ENCODE results near the gene UTS2R. TPM values are rescaled to one million over a fixed set of nuclear protein-coding genes. Genes with fewer than 3 reads are reported as not detected.
"Not testable (repeated sequence)": the region's sequence is repeated elsewhere in the genome, so short reads cannot be mapped to it uniquely, and the experiment has no call there.

UTS2R gene
- total RNA-seq, 1 experiment from 2014 or later: not detected

- no peak for DNase-seq (ENCODE audit: low read depth)
Observed at GRCh38 chr17:82353484-82353883, 18.1 kb upstream of the UTS2R start.

GRCh38 chr17:82354804-82355308, 16.7 kb upstream of the UTS2R start:
- DNase-seq (ENCODE audit: low read depth): no peak

GRCh38 chr17:82355770-82356427, 15.7 kb upstream of the UTS2R start:
- no peak for DNase-seq (ENCODE audit: low read depth)

- DNase-seq (ENCODE audit: low read depth): no peak
Observed at GRCh38 chr17:82356845-82357355, 14.7 kb upstream of the UTS2R start.

GRCh38 chr17:82357394-82357793, 14.2 kb upstream of the UTS2R start:
- no peak for DNase-seq (ENCODE audit: low read depth)

GRCh38 chr17:82358465-82359350, 12.9 kb upstream of the UTS2R start, which contains the start of gene TEX19:
TSS of gene TEX19 (plus strand) at chr17:82359247. CDS start at chr17:82362151, 2,904 bp downstream.
- peak; percentile 58 for DNase-seq (ENCODE audit: low read depth)

- not testable (repeated sequence) for DNase-seq (ENCODE audit: low read depth)
Observed at GRCh38 chr17:82359451-82360074, 12.0 kb upstream of the UTS2R start.

- DNase-seq (ENCODE audit: low read depth): no peak
Observed at GRCh38 chr17:82361885-82362633, 9.5 kb upstream of the UTS2R start.

- no peak for DNase-seq (ENCODE audit: low read depth)
Observed at GRCh38 chr17:82365606-82366295, 5.8 kb upstream of the UTS2R start.

- no peak for DNase-seq (ENCODE audit: low read depth)
Observed at GRCh38 chr17:82366749-82367148, 4.8 kb upstream of the UTS2R start.

- peak; percentile 94 for DNase-seq (ENCODE audit: low read depth)
Observed at GRCh38 chr17:82367724-82368524, 3.6 kb upstream of the UTS2R start.

GRCh38 chr17:82369211-82369610, 2.4 kb upstream of the UTS2R start:
- no peak for DNase-seq (ENCODE audit: low read depth)

- no peak for DNase-seq (ENCODE audit: low read depth)
Observed at GRCh38 chr17:82370471-82371332, 863 bp upstream of the UTS2R start.

- no peak for DNase-seq (ENCODE audit: low read depth)
Observed at GRCh38 chr17:82372249-82373071, 895 bp downstream of the UTS2R start.

- not testable (repeated sequence) for DNase-seq (ENCODE audit: low read depth)
Observed at GRCh38 chr17:82373072-82373452, 1.5 kb downstream of the UTS2R start.

- DNase-seq (ENCODE audit: low read depth): no peak
Observed at GRCh38 chr17:82373731-82374625, 2.4 kb downstream of the UTS2R start.
